Dedifferentiated amniotic fluid mesenchymal stem cell (primary cell): ENCODE measurements around the gene PDE4D.
"Not testable (repeated sequence)": the region's sequence is repeated elsewhere in the genome, so short reads cannot be mapped to it uniquely, and the experiment has no call there.

ENCODE experiments used
- DNase-seq: peaks from one replicate; pipeline ENCODE4 v3.0.0-alpha.2; 2016; ENCODE audit errors: extremely low spot score

PDE4D gene

DNA sequence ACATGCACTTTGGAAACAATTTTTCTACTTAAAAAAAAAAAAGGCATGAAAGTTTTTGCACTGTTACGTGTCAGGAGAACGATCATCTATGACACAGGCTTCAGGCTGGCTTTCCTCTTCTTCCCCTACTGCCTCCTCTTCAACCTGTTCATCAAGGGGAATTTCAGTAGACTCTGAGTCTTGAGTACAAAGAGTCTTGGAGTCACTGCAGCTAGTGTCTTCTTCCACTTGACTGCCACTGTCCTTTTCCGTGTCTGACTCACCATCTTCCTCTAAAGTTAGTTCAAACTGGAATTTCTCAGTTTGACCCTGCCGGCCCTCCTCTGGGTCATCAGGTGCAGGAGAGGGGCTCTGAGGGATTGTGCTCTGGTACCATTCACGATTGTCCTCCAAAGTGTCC, 918.9 kb downstream of the PDE4D start:
- DNase-seq = no peak

DNA sequence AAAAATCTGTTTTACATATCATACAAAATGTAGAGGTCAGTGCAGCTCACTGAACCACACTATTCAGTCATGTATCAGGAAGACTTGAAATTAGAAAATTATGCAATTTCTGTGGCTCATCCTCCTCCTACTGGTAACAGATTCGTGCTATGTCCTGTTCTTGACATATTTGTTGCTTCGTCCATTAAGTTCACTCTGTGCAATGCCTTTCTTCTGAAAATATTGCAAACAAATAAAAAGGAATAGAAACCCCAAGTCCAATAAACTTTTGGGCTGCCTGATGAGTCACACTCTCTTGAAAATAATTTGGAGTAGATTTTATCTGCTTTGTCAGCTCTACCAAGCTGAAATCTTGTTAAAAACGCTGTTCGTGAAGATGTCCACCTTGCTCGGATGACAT, 919.4 kb downstream of the PDE4D start:
- DNase-seq = no peak

DNA sequence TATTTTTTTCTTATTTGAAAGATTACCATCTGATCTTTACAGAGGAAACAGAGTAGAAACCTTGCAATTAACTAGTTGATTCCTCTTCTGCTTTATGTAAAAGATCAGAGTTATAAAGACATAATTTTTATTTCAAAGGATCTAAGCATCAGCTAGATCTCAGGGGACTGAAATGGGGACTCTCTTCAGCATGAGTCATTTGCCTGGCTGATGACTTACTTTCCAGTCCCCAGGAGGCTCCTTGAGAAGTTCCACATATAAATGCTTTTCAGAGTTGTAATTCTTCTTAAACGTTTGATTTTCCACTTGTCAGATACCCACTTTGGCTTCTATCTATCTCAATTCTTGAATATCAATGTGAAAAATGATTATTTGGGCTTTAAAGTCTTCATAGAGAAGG, 921.2 kb downstream of the PDE4D start:
- no peak for DNase-seq

DNA sequence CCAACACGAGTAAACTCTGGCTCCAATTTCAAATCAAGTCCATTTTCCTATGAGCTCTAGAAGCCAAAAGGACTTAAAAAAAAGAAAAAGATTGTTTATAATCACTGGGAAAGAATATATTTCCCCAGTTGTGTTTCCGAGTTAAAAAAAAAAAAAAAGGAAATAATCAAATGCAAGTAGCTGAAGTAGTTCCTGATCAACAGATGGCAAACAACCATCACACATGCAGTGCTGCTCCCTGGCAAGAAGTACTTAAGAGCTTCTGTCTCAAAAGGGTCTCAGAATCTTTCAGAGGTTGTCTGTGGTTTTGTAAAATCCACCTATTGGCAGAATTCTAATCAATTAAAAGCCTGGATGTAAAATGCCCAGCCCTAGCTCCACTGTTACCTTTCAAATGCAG, 922.8 kb downstream of the PDE4D start:
- no peak for DNase-seq

DNA sequence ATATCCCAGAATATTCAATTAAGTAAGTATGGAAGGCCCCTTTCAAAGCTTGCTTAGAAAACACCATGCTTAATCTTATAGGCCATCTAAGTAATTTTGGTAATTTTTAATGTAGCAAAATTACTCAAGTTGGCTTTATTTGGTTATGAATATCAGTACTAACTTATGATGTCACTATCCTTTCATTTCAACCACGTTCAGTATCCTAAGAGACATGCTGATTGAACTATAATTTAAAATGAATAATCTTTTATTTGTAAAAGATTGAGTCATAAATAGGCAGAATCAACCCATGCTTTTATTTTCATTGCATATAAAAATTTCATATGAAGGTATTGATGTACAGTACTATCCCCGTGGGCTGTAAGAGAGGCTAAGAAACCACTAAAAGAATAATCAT, 923.7 kb downstream of the PDE4D start:
- DNase-seq = no peak

DNA sequence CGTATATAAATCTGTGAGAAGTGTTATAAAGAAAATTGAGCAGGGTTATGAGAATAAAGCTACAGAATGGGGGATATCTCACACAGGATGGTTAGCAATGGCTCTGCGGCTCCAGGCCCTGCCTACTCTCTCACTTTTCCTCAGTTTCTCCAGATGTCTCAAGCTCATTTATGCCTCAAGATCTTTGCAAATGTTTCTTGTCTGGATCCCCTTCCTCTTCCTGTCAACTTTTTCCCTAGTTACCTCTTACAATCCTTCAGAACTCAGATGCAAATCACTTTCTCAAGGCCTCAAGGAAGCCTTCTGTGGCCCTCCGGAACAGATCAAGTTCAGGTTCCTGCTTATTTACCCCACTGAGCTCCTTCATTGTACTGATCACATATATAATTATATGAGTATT, 924.3 kb downstream of the PDE4D start:
- DNase-seq = no peak

DNA sequence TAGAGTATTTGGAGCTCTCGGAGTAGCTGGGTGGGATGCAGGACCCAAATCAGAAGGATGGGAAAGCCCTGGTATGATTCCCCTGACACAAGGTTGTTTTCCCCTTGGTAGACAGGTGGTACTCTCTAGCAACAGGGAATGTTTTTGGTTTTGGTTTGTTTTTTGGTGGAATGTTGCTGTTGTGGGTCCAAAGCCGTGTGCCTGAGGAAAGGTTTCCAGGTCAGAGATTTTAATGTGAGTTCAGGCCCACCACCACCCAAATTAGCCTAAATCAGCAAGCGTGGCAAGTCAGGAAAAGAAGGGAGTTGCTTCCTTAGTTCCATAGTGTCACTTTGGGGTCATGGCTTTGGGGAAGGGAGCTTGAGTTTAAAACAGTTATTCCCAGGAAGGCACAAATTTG, 925.2 kb downstream of the PDE4D start:
- DNase-seq = no peak

DNA sequence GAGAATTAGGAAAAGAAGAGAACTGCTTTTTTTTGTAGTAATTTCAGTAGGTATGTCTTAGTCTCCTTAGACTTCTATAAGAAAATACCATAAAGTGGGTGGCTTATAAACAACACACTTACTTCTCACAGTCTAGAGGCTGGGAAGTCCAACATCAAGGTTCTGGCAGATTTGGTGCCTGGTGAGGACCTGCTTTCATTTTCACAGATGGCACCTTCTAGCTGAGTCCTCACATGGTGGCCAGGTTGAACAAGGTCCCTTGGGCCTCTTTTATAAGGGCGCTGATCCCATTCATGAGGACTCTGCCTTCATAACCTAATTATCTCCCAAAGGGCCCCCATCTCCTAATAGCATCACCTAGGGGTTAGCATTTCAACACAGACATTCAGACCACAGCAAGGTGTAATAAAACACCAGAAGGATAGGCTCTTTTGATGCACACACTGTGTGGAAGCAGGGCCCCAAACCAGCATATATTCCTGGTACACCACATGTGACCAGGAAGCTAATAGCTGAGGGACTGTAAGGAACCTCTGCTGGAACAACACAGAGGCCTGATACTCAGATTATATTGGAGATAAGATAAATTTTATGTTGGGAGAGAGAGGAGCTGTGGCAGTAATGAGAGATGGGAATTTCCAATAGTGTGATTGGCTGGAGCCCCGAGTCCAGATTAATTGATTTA, 925.8 kb downstream of the PDE4D start:
- no peak for DNase-seq

DNA sequence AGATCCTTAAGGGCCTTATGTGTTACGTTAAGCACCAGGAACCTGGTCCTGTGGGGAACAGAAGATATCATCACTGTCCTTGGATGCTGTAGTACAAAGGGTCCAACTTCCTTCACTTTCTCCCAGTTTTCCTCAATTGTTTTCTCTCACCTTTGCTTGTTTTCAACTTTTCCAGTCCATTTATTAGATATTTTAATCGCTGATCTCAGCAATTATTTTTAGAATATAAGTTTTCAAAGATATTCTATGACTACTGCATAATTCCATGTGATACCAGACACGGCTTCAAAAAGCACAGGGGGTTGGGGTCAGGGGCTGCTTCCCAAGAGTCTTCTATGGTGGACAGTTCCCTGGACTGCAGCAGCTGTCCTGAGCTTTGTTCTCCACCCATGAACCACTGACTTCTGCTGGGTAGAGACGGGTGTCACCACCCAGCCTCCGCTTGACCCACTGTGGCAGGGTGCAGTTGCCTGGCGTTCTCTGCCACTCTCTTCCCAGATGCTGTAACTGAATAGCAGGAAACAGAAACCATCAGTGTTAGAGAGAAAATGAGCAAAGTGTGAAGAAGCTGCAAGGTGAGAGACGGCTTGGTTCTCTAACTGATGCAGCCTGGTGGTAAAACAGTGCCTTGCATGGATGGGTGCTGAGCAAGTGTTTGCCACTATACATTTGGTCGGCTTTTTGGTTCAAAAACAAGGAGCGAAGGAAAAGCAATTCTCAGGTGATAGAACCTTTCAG, 927.7 kb downstream of the PDE4D start:
- DNase-seq = no peak

DNA sequence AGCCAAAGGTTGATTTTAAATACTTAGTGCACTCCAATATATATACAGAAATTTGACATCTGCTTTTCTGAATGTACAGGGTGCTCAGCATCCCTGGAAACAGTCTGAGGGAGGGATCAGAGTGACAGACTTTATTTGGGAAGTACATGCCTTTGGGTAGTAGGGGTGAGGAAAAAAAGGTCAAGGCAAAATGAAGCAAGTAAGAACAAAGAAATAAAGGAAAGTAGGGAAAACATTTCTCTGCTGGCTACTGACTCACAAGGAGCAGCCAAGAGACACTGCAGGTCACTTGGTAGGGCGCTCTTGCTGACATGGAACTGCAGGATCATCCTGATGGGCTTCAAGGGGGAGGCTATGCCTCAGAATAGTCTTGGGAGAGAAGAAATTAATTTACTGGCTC, 929.7 kb downstream of the PDE4D start:
- DNase-seq = no peak

DNA sequence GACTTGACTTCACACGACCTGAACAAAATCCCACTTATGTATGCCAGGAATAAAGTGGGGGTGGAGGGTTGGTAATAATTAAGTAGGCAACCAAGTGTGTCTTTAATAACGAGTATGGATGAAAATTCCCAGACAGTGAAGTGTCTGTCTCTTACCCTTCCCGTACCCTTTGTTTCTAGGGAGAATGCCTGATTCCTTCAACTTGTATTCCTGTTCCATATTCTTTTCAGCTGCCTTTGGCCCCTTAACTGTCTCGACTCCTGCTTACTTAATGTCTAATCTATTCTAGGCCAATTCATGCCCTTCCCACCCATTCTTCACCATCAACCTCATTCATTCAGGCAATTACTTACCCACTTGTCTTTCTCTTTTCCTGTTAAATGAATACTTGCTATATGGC, 930.2 kb downstream of the PDE4D start:
- no peak for DNase-seq

DNA sequence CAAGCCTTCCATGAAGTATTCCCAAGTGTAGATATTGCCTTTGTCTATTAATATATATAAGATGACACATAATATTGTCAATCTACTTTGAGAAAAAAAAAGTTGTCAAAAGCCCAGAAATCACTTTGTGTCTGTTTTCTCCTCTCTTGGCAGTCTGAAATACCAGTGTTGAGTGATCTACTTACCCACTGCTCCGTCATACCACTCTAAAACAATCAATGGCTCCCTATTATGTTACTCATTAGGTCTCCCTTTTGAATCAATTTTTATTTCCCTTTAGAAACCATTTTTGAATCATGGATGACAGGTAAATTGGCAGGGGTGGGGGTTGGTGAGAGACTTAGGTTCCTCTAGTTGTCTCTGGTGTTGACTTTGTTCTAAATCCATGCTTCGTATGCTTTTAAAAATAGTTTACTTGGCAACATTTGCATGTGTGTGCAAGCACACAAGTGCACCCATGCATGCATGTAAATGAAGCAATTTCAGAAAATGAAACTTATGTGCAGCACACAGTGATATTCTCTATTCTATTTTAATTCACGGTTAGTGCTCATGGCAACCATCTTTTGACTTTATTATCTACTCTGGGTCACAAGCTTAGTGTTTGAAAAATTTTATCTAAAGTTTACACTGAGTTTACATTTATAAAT, 931.8 kb downstream of the PDE4D start:
- DNase-seq = no peak

DNA sequence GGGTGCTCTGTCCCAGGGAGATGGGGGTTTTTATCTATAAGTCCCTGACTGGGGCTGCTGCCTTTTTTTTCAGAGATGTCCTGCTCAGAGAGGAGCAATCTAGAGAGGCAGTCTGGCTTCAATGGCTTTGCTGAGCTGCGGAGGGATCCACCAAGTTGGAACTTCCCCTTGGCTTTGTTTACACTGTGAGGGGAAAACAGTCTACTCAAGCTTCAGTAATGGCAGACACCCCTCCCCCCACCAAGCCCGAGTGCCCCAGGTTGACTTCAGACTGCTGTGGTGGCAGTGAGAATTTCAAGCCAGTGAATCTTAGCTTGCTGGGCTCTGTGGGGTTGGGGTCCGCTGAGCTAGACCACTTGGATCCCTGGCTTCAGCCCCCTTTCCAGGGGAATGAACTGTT, 934.8 kb downstream of the PDE4D start:
- DNase-seq = no peak

DNA sequence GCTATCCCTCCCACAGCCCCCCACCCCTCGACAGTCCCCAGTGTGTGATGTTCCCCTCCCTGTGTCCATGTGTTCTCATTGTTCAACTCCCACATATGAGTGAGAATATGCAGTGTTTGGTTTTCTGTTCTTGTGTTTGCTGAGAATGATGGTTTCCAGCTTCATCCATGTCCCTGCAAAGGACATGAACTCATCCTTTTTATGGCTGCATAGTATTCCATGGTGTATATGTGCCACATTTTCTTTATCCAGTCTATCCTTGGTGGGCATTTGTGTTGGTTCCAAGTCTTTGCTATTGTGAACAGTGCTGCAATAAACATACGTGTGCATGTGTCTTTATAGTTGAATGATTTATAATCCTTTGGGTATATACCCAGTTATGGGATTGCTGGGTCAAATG, 940.3 kb downstream of the PDE4D start:
- not testable (repeated sequence) for DNase-seq

DNA sequence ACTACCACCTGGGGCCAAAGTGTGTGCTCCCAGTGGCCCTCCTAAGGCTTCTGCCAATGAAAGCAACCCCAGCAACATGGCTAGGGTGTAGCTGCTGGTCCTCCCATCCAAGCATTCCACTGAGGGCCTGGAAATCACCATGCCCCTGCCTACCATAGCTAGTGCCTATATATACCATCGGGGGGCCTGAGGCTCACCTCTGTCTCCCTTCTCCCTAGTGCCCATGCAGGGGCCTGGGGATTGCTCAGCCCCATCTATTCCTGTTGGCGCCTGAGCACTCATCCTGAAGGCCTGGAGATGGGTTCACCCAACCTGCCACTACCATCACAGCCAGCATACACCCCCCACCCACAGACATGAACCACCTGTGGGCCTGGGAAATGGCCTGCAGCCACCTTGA, 943.3 kb downstream of the PDE4D start:
- DNase-seq = no peak

DNA sequence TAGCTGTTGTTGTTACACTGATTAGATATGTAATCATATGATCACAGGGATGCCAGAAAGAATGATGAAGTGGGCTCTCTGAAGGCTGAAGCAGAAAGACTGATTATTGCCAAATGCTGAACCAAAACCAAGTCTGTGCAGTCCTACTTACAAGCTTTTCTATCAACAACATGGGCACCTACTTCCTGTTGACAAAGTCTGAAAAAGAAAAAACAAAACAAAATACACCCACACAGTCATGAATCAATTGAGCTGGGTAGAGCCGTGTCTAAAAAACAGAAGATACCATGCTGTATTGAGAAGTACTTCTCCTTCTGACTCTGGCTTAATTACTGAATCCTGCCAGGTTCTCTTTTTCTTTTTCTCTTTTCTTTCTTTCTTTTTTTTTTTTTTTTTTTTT, 947.3 kb downstream of the PDE4D start:
- DNase-seq = no peak

DNA sequence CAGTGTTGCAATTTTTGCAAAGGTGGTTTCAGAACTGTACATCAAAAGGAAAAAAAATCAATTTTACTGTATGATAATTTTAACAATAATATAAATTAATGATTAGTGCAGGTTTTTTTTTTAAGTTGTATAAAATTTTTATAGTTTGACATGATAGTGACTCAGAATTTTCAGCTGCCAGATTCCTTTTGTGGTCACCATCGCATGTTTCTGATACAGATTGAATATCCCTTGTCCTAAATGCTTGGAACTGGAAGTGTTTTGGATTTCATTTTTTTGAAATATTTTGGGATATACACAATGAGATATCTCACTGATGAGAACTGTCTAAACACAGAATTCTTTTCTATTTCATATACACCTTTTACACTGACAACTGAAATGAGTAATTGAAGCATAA, 949.3 kb downstream of the PDE4D start:
- no peak for DNase-seq

DNA sequence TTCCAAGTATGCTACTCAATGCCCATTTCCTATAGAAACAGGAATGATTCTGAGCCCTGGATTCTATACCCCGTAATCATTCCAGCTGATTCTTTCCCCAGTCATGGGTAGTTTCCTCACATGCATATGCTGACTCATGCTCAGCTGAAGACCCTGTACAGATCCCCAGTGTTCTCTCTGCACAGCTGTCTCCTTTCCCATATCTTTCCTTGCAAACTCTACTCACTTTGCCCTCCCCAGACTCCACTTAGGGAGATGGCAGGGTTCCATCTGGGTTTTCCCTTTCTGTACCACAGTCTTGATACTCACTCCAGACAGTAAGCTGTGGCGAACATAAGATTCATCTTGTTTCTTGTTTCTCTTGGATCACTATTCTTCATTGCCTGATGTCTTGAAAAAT, 953.1 kb downstream of the PDE4D start:
- no peak for DNase-seq

DNA sequence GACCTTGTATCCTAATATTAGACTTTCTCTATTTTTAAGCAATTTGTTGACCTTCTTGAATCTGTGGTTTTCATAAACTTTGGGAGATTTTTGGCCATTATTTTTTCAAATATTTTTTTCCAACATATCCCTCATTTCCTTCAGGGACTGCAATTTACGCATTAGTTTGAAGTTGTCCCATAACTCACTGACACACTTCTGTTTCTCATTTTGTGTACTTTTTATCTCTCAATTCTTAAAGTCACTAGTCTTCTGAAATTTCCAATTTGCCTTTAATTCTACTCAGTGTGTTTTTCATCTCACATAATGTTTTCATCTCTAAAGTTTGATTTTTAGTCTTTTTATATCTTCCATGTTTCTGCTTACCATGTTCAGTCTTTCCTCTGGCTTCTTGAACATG, 953.9 kb downstream of the PDE4D start:
- DNase-seq = no peak

DNA sequence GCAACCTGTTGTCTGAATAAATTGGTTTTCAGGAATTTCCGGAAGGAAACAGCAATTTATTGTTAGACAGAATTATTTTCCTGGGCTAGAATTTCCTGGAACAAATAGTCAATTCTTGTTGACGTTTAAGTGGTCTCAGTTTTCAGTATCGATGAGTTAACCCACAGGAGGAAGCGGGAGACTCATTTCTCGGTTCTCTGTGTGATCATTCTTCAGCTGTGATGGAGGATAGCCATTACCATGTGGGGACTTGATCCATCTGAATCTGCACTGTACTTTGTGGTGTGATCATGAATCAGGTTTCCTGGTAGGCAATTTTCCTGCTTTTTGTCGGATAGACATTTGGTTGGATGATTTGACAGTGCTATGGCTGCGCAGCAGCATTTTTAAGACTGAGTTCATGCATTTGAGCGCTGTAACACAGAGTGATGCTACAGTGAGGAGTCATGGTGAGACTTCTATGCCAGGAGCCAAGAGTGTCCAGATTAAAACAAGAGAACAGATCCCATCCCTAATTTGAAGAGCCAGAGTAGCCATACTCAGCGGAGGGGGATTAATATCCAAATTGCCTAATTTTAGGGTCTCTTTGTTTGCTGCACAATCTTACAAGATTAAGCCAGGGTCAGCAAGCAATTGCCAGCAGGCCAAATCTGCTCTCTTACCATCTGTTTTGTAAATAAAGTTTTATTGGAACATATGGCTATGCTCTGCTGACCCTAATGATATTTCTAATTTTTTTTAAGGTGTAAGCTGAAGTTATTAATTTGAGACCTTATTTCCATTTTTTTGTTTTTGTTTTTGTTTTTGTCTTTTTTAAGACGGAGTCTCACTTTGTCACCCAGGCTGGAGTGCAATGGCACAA, 954.7 kb downstream of the PDE4D start:
- no peak for DNase-seq

DNA sequence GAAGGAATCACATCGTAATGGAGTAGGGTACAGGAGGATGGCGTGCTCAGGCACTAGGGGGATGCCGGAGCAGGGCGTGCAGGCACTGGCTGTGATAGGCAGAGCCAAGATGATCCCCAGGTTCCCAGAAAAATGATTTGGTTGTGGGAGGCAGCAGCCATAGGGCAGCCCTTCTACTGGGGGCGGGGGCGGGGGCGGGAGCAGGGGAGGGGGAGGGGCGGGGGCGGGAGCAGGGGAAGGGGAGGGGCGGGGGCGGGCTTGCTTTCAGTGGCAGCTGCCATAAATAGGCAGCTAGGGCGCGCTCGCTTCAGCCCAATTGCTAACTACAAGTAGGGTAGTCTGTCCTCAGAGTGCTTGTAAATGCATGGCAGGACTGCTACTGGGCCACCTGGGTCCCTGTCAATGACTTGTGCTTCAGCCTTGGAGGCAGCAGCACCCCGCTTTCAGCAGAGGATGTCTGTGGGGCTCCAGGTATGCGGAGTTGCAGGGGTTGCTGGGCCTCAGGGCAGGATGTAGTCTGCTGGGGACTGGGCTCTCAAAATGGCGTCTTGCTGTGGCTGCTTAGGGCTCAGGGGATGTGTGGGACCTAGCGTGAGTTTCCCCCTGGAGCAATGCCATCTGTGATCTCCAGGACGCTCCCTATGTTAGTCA, 956.4 kb downstream of the PDE4D start:
- no peak for DNase-seq

DNA sequence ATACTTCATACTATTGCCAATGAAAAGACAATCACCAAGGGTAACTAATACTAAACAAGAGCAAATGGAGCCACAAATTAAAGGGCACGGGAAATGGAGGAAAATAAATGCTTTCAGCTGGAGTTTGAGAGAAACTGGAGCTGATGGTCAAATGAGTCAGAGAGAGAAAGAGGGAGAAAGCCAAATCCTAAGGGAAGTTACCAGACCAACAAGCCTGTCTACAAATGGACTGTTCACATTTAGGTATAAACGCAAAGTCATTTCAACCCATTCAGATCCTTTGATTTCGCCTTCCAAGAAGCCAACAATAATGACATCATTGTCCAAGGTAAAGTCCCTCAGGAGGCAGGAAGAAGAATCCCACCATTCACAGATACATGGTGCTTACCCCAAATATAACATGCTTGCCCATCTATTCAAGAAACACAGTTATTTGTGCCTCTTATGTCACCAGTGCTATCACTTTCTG, 958.9 kb downstream of the PDE4D start:
- DNase-seq = no peak
